Dendritic cell treated with granulocyte-macrophage colony-stimulating factor and Interleukin-4, amounts not matched to agents 40 ng/mL and 50 ng/mL, for 4 days (primary cell): ENCODE measurements around the gene TMEM266.

ENCODE experiments used
- H3K27ac Mint-ChIP-seq: one replicate; pipeline ENCODE4 v1.8.0; 2022; ENCODE audit warnings: mild to moderate bottlenecking, mixed read lengths
- H3K27me3 Mint-ChIP-seq: one replicate; pipeline ENCODE4 v1.8.0; 2022; ENCODE audit warnings: mild to moderate bottlenecking, mixed read lengths
- H3K36me3 Mint-ChIP-seq: one replicate; pipeline ENCODE4 v1.8.0; 2022; ENCODE audit warnings: low read depth, mixed read lengths
- H3K4me1 Mint-ChIP-seq: one replicate; pipeline ENCODE4 v1.8.0; 2022; ENCODE audit warnings: low read depth, mixed read lengths
- H3K4me3 Mint-ChIP-seq: one replicate; pipeline ENCODE4 v1.8.0; 2022; ENCODE audit warnings: mild to moderate bottlenecking, moderate library complexity, mixed read lengths
- H3K9me3 Mint-ChIP-seq: one replicate; pipeline ENCODE4 v1.8.0; 2022; ENCODE audit warnings: mixed read lengths
- intact Hi-C: fragments of 100-400 bp; cut with micrococcal nuclease; formaldehyde crosslinking; loops from one replicate; pipeline ENCODE4 v1.15.0; 2022

TMEM266 gene

GRCh38 chr15:76164602-76165001 is 104.8 kb downstream of the TMEM266 start:
- Mint-ChIP-seq H3K9me3 (no peaks in the 10 kb centered on the region), H3K36me3 (no peaks in the 10 kb centered on the region), H3K4me1 (peaks cover 47% of the 10 kb centered on the region), H3K27me3 (peaks cover 2% of the 10 kb centered on the region), H3K27ac (peak overlapping the region; percentile 78), H3K4me3 (no peak overlapping the region)
- intact Hi-C loops: no loop called here

GRCh38 chr15:76165951-76166350 is 106.2 kb downstream of the TMEM266 start:
- H3K27ac Mint-ChIP-seq: peak overlapping the region; percentile 1
- no peak overlapping the region for H3K4me3 Mint-ChIP-seq
- H3K4me1 Mint-ChIP-seq: peaks cover 60% of the 10 kb centered on the region
- no peaks in the 10 kb centered on the region for H3K36me3 Mint-ChIP-seq
- H3K27me3 Mint-ChIP-seq: no peaks in the 10 kb centered on the region
- no peaks in the 10 kb centered on the region for H3K9me3 Mint-ChIP-seq
- intact Hi-C loops: no loop called here

- no peaks in the 10 kb centered on the region for H3K9me3 Mint-ChIP-seq
- H3K27me3 Mint-ChIP-seq: peaks cover 4% of the 10 kb centered on the region
- H3K36me3 Mint-ChIP-seq: no peaks in the 10 kb centered on the region
- H3K27ac Mint-ChIP-seq: peak overlapping the region; percentile 94
- H3K4me3 Mint-ChIP-seq: no peak overlapping the region
- H3K4me1 Mint-ChIP-seq: peaks cover 78% of the 10 kb centered on the region
- intact Hi-C loops: loop anchor here (2.0 kb wide), 1 partner anchor 168 kb away; the partner anchor contains the start of gene ISL2
Observed at GRCh38 chr15:76168237-76168984, 108.6 kb downstream of the TMEM266 start.

GRCh38 chr15:76169018-76169417 is 109.2 kb downstream of the TMEM266 start:
- Mint-ChIP-seq H3K4me1 (peaks cover 73% of the 10 kb centered on the region), H3K27me3 (peaks cover 4% of the 10 kb centered on the region), H3K36me3 (no peaks in the 10 kb centered on the region), H3K27ac (peak overlapping the region; percentile 94), H3K9me3 (no peaks in the 10 kb centered on the region), H3K4me3 (peak overlapping the region; percentile 68)
- intact Hi-C loops: loop anchor here (2.0 kb wide), 1 partner anchor 168 kb away; the partner anchor contains the start of gene ISL2

- Mint-ChIP-seq H3K9me3 (no peaks in the 10 kb centered on the region), H3K27ac (peak overlapping the region; percentile 94), H3K4me3 (peak overlapping the region; percentile 32), H3K36me3 (no peaks in the 10 kb centered on the region), H3K27me3 (peaks cover 6% of the 10 kb centered on the region), H3K4me1 (peaks cover 62% of the 10 kb centered on the region)
- intact Hi-C loops: loop anchor here (2.0 kb wide), 1 partner anchor 167 kb away; the partner anchor contains the start of gene ISL2
Observed at GRCh38 chr15:76169911-76170800, 110.4 kb downstream of the TMEM266 start.

GRCh38 chr15:76172782-76173181 is 113.0 kb downstream of the TMEM266 start:
- Mint-ChIP-seq H3K36me3 (no peaks in the 10 kb centered on the region), H3K9me3 (no peaks in the 10 kb centered on the region), H3K27ac (peak overlapping the region; percentile 58), H3K27me3 (peaks cover 22% of the 10 kb centered on the region), H3K4me1 (peaks cover 59% of the 10 kb centered on the region), H3K4me3 (no peak overlapping the region)
- intact Hi-C loops: no loop called here

GRCh38 chr15:76173317-76173834 is 113.6 kb downstream of the TMEM266 start:
- Mint-ChIP-seq H3K4me1 (peaks cover 59% of the 10 kb centered on the region), H3K9me3 (no peaks in the 10 kb centered on the region), H3K4me3 (no peak overlapping the region), H3K27me3 (peaks cover 28% of the 10 kb centered on the region), H3K27ac (peak overlapping the region; percentile 58), H3K36me3 (no peaks in the 10 kb centered on the region)
- intact Hi-C loops: no loop called here

- Mint-ChIP-seq H3K27me3 (peaks cover 38% of the 10 kb centered on the region), H3K9me3 (no peaks in the 10 kb centered on the region)
Observed at GRCh38 chr15:76174654-76175053, 114.9 kb downstream of the TMEM266 start.

GRCh38 chr15:76175442-76175841 is 115.7 kb downstream of the TMEM266 start:
- intact Hi-C loops: no loop called here
- peaks cover 39% of the 10 kb centered on the region for H3K4me1 Mint-ChIP-seq
- no peaks in the 10 kb centered on the region for H3K36me3 Mint-ChIP-seq
- no peak overlapping the region for H3K4me3 Mint-ChIP-seq
- no peak overlapping the region for H3K27ac Mint-ChIP-seq
- H3K9me3 Mint-ChIP-seq: no peaks in the 10 kb centered on the region
- peaks cover 38% of the 10 kb centered on the region for H3K27me3 Mint-ChIP-seq

More at GRCh38 chr15:76174654-76175053, 114.9 kb downstream of the TMEM266 start:
- Mint-ChIP-seq H3K27ac (no peak overlapping the region), H3K4me1 (peaks cover 47% of the 10 kb centered on the region), H3K36me3 (no peaks in the 10 kb centered on the region), H3K4me3 (no peak overlapping the region)
- intact Hi-C loops: no loop called here

- Mint-ChIP-seq H3K4me3 (no peak overlapping the region), H3K27me3 (peaks cover 38% of the 10 kb centered on the region), H3K27ac (peak overlapping the region; percentile 3), H3K4me1 (peaks cover 33% of the 10 kb centered on the region), H3K9me3 (no peaks in the 10 kb centered on the region), H3K36me3 (no peaks in the 10 kb centered on the region)
- intact Hi-C loops: no loop called here
Observed at GRCh38 chr15:76176059-76176458, 116.3 kb downstream of the TMEM266 start.

GRCh38 chr15:76176487-76177085 is 116.8 kb downstream of the TMEM266 start:
- no peaks in the 10 kb centered on the region for H3K36me3 Mint-ChIP-seq
- intact Hi-C loops: no loop called here
- peaks cover 27% of the 10 kb centered on the region for H3K4me1 Mint-ChIP-seq
- peaks cover 43% of the 10 kb centered on the region for H3K27me3 Mint-ChIP-seq
- peak overlapping the region; percentile 3 for H3K27ac Mint-ChIP-seq
- H3K4me3 Mint-ChIP-seq: no peak overlapping the region
- H3K9me3 Mint-ChIP-seq: no peaks in the 10 kb centered on the region

- Mint-ChIP-seq H3K27me3 (peaks cover 44% of the 10 kb centered on the region), H3K9me3 (no peaks in the 10 kb centered on the region), H3K27ac (no peak overlapping the region), H3K4me1 (peaks cover 18% of the 10 kb centered on the region), H3K36me3 (no peaks in the 10 kb centered on the region), H3K4me3 (no peak overlapping the region)
- intact Hi-C loops: no loop called here
Observed at GRCh38 chr15:76177491-76178040, 117.8 kb downstream of the TMEM266 start.

GRCh38 chr15:76178296-76179000 is 118.7 kb downstream of the TMEM266 start:
- Mint-ChIP-seq H3K27me3 (peaks cover 39% of the 10 kb centered on the region), H3K27ac (no peak overlapping the region), H3K36me3 (no peaks in the 10 kb centered on the region), H3K4me3 (no peak overlapping the region), H3K4me1 (peaks cover 10% of the 10 kb centered on the region), H3K9me3 (no peaks in the 10 kb centered on the region)
- intact Hi-C loops: no loop called here
